T follicular helper cell (primary cell): ENCODE measurements around the gene LRBA.

Experiments
- DNase-seq: peaks from one replicate; pipeline ENCODE4 v3.0.0-alpha.2; 2020; ENCODE audit warnings: low read depth

Gene LRBA

GRCh38 chr4:150725957-150726523 lies 289.0 kb downstream of the LRBA start:
- DNase-seq = no peak

GRCh38 chr4:150723727-150724411 lies 291.2 kb downstream of the LRBA start:
- no peak for DNase-seq

GRCh38 chr4:150722908-150723362 lies 292.1 kb downstream of the LRBA start:
- DNase-seq = no peak

- DNase-seq = no peak
Measured at GRCh38 chr4:150720973-150721518, 294.0 kb downstream of the LRBA start.

- no peak for DNase-seq
Measured at GRCh38 chr4:150717952-150718351, 297.1 kb downstream of the LRBA start.

- DNase-seq = no peak
Measured at GRCh38 chr4:150714462-150715438, 300.3 kb downstream of the LRBA start.

- no peak for DNase-seq
Measured at GRCh38 chr4:150713251-150713650, 301.8 kb downstream of the LRBA start.

GRCh38 chr4:150710770-150711375 lies 304.2 kb downstream of the LRBA start:
- no peak for DNase-seq

GRCh38 chr4:150708004-150708403 lies 307.1 kb downstream of the LRBA start:
- no peak for DNase-seq

GRCh38 chr4:150699599-150699998 lies 315.5 kb downstream of the LRBA start:
- no peak for DNase-seq

GRCh38 chr4:150695162-150695561 lies 319.9 kb downstream of the LRBA start:
- DNase-seq = no peak

- DNase-seq = no peak
Measured at GRCh38 chr4:150694438-150694837, 320.6 kb downstream of the LRBA start.

GRCh38 chr4:150683775-150684350 lies 331.2 kb downstream of the LRBA start:
- DNase-seq = no peak

- DNase-seq = no peak
Measured at GRCh38 chr4:150682126-150682525, 333.0 kb downstream of the LRBA start.

GRCh38 chr4:150681063-150681462 lies 334.0 kb downstream of the LRBA start:
- DNase-seq = no peak

- DNase-seq = no peak
Measured at GRCh38 chr4:150680651-150681050, 334.4 kb downstream of the LRBA start.

- DNase-seq = no peak
Measured at GRCh38 chr4:150679765-150680343, 335.2 kb downstream of the LRBA start.

GRCh38 chr4:150679018-150679764 lies 335.9 kb downstream of the LRBA start:
- no peak for DNase-seq

- no peak for DNase-seq
Measured at GRCh38 chr4:150673793-150674192, 341.3 kb downstream of the LRBA start.

GRCh38 chr4:150668824-150669223 lies 346.3 kb downstream of the LRBA start:
- no peak for DNase-seq
